ENCODE data around the gene USP15.

The USP15 gene

GRCh38 chr12:62259993-62260732 is at the start of gene USP15 (continued):
- no peak for TF ChIP-seq ZNF776 (tag by site-specific recombination; IDR thresholded peaks at IDR 0.05; ENCODE audit: borderline replicate concordance)
- peak; percentile 96 for TF ChIP-seq ZBTB10 (tag by site-specific recombination; IDR thresholded peaks at IDR 0.05)
- no peak for TF ChIP-seq ZFP3 (tag by site-specific recombination; IDR thresholded peaks at IDR 0.05; ENCODE audit: low read depth)
- TF ChIP-seq, protein P1, sequence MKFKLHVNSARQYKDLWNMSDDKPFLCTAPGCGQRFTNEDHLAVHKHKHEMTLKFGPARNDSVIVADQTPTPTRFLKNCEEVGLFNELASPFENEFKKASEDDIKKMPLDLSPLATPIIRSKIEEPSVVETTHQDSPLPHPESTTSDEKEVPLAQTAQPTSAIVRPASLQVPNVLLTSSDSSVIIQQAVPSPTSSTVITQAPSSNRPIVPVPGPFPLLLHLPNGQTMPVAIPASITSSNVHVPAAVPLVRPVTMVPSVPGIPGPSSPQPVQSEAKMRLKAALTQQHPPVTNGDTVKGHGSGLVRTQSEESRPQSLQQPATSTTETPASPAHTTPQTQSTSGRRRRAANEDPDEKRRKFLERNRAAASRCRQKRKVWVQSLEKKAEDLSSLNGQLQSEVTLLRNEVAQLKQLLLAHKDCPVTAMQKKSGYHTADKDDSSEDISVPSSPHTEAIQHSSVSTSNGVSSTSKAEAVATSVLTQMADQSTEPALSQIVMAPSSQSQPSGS (tag by site-specific recombination; IDR thresholded peaks at IDR 0.05; ENCODE audit: low read depth), result no peak; the same call in 1 of the 2 replicates
- TF ChIP-seq ZNF560 (tag by site-specific recombination; IDR thresholded peaks at IDR 0.05; ENCODE audit: borderline replicate concordance), result no peak
- no peak for TF ChIP-seq ZNF302 (tag by site-specific recombination; IDR thresholded peaks at IDR 0.05; ENCODE audit: low read depth)
- peak; percentile 99 for TF ChIP-seq ZNF501 (tag by site-specific recombination; IDR thresholded peaks at IDR 0.05)
- TF ChIP-seq ZNF19 (tag by site-specific recombination; IDR thresholded peaks at IDR 0.05; ENCODE audit: low read depth), result no peak
- TF ChIP-seq ZBTB26 (tag by site-specific recombination; optimal IDR thresholded peaks at IDR 0.05), result peak; percentile 79
- TF ChIP-seq ZNF449 (tag by site-specific recombination; IDR thresholded peaks at IDR 0.05), result no peak; the same call in 1 of the 2 replicates
- TF ChIP-seq KLF16 (tag by site-specific recombination; IDR thresholded peaks at IDR 0.05), result peak; percentile 80
- TF ChIP-seq, protein P2, sequence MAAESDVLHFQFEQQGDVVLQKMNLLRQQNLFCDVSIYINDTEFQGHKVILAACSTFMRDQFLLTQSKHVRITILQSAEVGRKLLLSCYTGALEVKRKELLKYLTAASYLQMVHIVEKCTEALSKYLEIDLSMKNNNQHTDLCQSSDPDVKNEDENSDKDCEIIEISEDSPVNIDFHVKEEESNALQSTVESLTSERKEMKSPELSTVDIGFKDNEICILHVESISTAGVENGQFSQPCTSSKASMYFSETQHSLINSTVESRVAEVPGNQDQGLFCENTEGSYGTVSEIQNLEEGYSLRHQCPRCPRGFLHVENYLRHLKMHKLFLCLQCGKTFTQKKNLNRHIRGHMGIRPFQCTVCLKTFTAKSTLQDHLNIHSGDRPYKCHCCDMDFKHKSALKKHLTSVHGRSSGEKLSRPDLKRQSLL (tag by site-specific recombination; IDR thresholded peaks at IDR 0.05), result peak; percentile 33
- no peak for TF ChIP-seq ZNF426 (tag by site-specific recombination; IDR thresholded peaks at IDR 0.05)
- no peak for TF ChIP-seq ZNF626 (tag by site-specific recombination; IDR thresholded peaks at IDR 0.05)
- TF ChIP-seq, protein P3, sequence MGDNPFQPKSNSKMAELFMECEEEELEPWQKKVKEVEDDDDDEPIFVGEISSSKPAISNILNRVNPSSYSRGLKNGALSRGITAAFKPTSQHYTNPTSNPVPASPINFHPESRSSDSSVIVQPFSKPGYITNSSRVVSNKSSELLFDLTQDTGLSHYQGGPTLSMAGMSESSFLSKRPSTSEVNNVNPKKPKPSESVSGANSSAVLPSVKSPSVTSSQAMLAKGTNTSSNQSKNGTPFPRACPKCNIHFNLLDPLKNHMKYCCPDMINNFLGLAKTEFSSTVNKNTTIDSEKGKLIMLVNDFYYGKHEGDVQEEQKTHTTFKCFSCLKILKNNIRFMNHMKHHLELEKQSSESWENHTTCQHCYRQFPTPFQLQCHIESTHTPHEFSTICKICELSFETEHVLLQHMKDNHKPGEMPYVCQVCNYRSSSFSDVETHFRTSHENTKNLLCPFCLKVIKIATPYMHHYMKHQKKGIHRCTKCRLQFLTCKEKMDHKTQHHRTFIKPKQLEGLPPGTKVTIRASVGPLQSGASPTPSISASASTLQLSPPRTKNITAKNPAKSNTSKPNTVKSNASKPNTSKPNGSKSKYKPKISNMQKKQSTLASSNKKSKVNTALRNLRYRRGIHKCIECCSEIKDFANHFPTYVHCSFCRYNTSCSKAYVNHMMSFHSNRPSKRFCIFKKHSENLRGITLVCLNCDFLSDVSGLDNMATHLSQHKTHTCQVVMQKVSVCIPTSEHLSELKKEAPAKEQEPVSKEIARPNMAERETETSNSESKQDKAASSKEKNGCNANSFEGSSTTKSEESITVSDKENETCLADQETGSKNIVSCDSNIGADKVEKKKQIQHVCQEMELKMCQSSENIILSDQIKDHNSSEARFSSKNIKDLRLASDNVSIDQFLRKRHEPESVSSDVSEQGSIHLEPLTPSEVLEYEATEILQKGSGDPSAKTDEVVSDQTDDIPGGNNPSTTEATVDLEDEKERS (tag by site-specific recombination; IDR thresholded peaks at IDR 0.05), result no peak
- TF ChIP-seq PRDM4 (tag by site-specific recombination; IDR thresholded peaks at IDR 0.05), result no peak; the same call in none of the 2 replicates
- no peak for TF ChIP-seq ZNF423 (tag by site-specific recombination; IDR thresholded peaks at IDR 0.05)
- no peak for TF ChIP-seq ZNF510 (tag by site-specific recombination; IDR thresholded peaks at IDR 0.05; ENCODE audit: insufficient replicate concordance)
- peak; percentile 56; the same call in 1 of the 2 replicates for TF ChIP-seq ZBTB21 (tag by site-specific recombination; IDR thresholded peaks at IDR 0.05)
- TF ChIP-seq ZNF175 (tag by site-specific recombination; IDR thresholded peaks at IDR 0.05), result no peak
- TF ChIP-seq ZNF366 (tag by site-specific recombination; conservative IDR thresholded peaks at IDR 0.05), result peak; percentile 87
- TF ChIP-seq, protein P4, sequence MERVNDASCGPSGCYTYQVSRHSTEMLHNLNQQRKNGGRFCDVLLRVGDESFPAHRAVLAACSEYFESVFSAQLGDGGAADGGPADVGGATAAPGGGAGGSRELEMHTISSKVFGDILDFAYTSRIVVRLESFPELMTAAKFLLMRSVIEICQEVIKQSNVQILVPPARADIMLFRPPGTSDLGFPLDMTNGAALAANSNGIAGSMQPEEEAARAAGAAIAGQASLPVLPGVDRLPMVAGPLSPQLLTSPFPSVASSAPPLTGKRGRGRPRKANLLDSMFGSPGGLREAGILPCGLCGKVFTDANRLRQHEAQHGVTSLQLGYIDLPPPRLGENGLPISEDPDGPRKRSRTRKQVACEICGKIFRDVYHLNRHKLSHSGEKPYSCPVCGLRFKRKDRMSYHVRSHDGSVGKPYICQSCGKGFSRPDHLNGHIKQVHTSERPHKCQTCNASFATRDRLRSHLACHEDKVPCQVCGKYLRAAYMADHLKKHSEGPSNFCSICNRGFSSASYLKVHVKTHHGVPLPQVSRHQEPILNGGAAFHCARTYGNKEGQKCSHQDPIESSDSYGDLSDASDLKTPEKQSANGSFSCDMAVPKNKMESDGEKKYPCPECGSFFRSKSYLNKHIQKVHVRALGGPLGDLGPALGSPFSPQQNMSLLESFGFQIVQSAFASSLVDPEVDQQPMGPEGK (tag by site-specific recombination; IDR thresholded peaks at IDR 0.05), result peak; percentile 98
